PC-9 (cell line): ENCODE results near the gene TRIM71.

Experiments
- EZH2 ChIP-seq: fragments of 200-600 bp; sonication (generic); IDR thresholded peaks from 2 replicates; pipeline ENCODE4 v1.8.0; 2017; ENCODE audit warnings: antibody characterized with exemption, low read depth
- TF ChIP-seq, protein P1 (sequence below): fragments of 200-600 bp; sonication (generic); conservative IDR thresholded peaks from 2 replicates; pipeline ENCODE4 v1.6.1; 2017; ENCODE audit warnings: mixed run types, antibody characterized with exemption, mild to moderate bottlenecking, moderate library complexity

- no peak for TF ChIP-seq EZH2
- TF ChIP-seq, protein P1, sequence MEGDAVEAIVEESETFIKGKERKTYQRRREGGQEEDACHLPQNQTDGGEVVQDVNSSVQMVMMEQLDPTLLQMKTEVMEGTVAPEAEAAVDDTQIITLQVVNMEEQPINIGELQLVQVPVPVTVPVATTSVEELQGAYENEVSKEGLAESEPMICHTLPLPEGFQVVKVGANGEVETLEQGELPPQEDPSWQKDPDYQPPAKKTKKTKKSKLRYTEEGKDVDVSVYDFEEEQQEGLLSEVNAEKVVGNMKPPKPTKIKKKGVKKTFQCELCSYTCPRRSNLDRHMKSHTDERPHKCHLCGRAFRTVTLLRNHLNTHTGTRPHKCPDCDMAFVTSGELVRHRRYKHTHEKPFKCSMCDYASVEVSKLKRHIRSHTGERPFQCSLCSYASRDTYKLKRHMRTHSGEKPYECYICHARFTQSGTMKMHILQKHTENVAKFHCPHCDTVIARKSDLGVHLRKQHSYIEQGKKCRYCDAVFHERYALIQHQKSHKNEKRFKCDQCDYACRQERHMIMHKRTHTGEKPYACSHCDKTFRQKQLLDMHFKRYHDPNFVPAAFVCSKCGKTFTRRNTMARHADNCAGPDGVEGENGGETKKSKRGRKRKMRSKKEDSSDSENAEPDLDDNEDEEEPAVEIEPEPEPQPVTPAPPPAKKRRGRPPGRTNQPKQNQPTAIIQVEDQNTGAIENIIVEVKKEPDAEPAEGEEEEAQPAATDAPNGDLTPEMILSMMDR = no peak
These were observed 19.6 kb downstream of the TRIM71 start for GRCh38 chr3:32837366-32837765.
